PC-9 (cell line): ENCODE results near the gene TPCN2. TPM values are rescaled to one million over a fixed set of nuclear protein-coding genes. Genes with fewer than 3 reads are reported as not detected.

Experiments
- BruUV-seq: library from RNA; stranded (reverse); fragments of 400-500 nt; replicated peaks from 2 replicates; lab custom pipeline; 2021; lab: Mats Ljungman, UMichigan
- CTCF ChIA-PET: fragments of 300-600 bp; sonication (Branson Sonifier 250); formaldehyde crosslinking; loops from one replicate; lab custom pipeline; 2022; ENCODE audit warnings: antibody characterized with exemption; lab: Charles Lee
- POLR2A ChIA-PET: fragments of 300-600 bp; sonication (Branson Sonifier 250); formaldehyde crosslinking; loops from one replicate; lab custom pipeline; 2022; ENCODE audit warnings: antibody characterized with exemption; ENCODE audit not compliant: unreplicated experiment; lab: Charles Lee
- DNase-seq, 2 experiments: peaks; one replicate each; pipeline versions ENCODE4 v3.0.0 to v3.0.0-alpha.2; 2015 to 2022; ENCODE audit warnings: mixed read lengths in 1 of 2
- H2AFZ ChIP-seq: fragments of 200-600 bp; sonication (generic); 2 replicates; pipeline ENCODE4 v1.8.1; 2017; ENCODE audit warnings: antibody characterized with exemption
- H3F3A ChIP-seq: fragments of 200-600 bp; sonication (generic); 2 replicates; pipeline ENCODE4 v1.8.1; 2017; ENCODE audit warnings: antibody characterized with exemption, mild to moderate bottlenecking, low read depth; ENCODE audit not compliant: insufficient read depth
- H3K27ac ChIP-seq: fragments of 200-600 bp; sonication (generic); 2 replicates; pipeline ENCODE4 v1.6.1; 2016; ENCODE audit warnings: mixed run types
- H3K27me3 ChIP-seq: fragments of 200-600 bp; sonication (generic); 2 replicates; pipeline ENCODE4 v1.6.1; 2016; ENCODE audit warnings: low read depth, mixed run types; ENCODE audit not compliant: insufficient read depth
- H3K36me3 ChIP-seq: fragments of 200-600 bp; sonication (generic); 2 replicates; pipeline ENCODE4 v1.6.1; 2016; ENCODE audit warnings: low read depth, mixed run types
- H3K4me1 ChIP-seq: fragments of 200-600 bp; sonication (generic); replicated peaks from 2 replicates; pipeline ENCODE4 v1.6.1; 2016; ENCODE audit warnings: mixed run types; ENCODE audit not compliant: insufficient read depth
- H3K4me2 ChIP-seq: fragments of 200-600 bp; sonication (generic); 2 replicates; pipeline ENCODE4 v1.6.1; 2017; ENCODE audit warnings: mixed run types
- H3K4me3 ChIP-seq: fragments of 200-600 bp; sonication (generic); 2 replicates; pipeline ENCODE4 v1.6.1; 2016; ENCODE audit warnings: mixed run types
- H3K79me2 ChIP-seq: fragments of 200-600 bp; sonication (generic); 2 replicates; pipeline ENCODE4 v1.6.1; 2017; ENCODE audit warnings: low read depth, mixed run types
- H3K9me2 ChIP-seq: fragments of 200-600 bp; sonication (generic); 2 replicates; pipeline ENCODE4 v1.8.1; 2017; ENCODE audit warnings: mild to moderate bottlenecking; ENCODE audit not compliant: insufficient read depth
- H3K9me3 ChIP-seq: fragments of 200-600 bp; sonication (generic); 2 replicates; pipeline ENCODE4 v1.8.1; 2016; ENCODE audit warnings: low read depth; ENCODE audit not compliant: insufficient read depth
- H4K20me1 ChIP-seq: fragments of 200-600 bp; sonication (generic); 2 replicates; pipeline ENCODE4 v1.8.1; 2017; ENCODE audit not compliant: insufficient read depth
- EZH2 ChIP-seq: fragments of 200-600 bp; sonication (generic); IDR thresholded peaks from 2 replicates; pipeline ENCODE4 v1.8.0; 2017; ENCODE audit warnings: antibody characterized with exemption, low read depth
- intact Hi-C: fragments of 100-400 bp; cut with micrococcal nuclease; formaldehyde crosslinking; loops from one replicate; pipeline ENCODE4 v1.10.0; 2022; ENCODE audit not compliant: unreplicated experiment
- total RNA-seq: library from RNA; stranded (reverse); gene quantifications from 2 replicates; pipeline ENCODE4 v1.2.3, GENCODE V29; 2021
- TF ChIP-seq, protein P1 (sequence below): fragments of 200-600 bp; sonication (generic); conservative IDR thresholded peaks from 2 replicates; pipeline ENCODE4 v1.6.1; 2017; ENCODE audit warnings: mixed run types, antibody characterized with exemption, mild to moderate bottlenecking, moderate library complexity

Gene TPCN2
- total RNA-seq, 1 experiment from 2014 or later: 24.8 TPM

DNA sequence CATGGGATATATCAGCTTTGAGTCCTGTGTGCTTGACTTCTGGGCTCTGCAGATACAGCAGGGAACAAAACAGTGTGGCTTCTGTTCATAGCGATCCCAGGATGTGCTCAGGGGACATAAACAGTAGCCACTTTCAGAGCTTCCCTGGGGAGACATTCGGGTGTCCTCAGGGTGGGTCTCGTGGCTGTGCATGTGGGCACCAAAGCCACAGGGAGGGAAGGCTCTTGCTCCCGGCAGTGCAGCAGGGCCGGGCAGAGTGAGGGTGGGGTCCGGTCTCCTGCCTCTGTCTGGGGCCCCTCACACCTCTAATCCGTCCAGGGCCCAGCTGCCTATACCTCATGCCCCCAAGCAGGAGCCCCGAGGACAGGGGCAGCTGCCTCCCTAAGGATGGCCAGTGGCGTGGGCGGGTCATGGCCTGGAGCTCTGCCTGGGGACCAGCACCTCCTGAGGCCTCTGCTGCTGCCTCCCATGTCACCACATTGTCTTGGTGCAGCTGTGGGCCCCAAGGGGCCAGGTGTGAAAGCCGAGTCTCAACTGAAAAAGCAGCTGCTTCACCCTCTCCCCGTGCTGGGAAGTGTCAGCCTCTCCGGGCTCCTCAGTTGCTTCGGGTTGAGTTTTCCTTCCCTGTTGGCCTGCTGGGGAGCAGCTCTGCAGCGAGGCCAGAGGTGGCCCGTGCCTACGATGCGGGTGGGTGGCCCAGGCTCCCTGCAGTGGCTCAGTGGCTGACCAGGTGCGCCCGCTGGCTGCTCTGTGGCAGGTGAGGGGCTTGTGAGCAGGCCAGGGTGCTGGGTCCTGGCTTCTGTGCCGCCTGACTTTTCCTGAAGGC is 3.8 kb downstream of the TPCN2 start:
- H3K79me2 ChIP-seq: peaks cover 20% of the 10 kb centered on the region
- DNase-seq: no peak
- intact Hi-C loops: no loop called here
- H3K4me3 ChIP-seq: no peak overlapping the region
- peaks cover 9% of the 10 kb centered on the region for H4K20me1 ChIP-seq
- peaks cover 7% of the 10 kb centered on the region for H3K4me1 ChIP-seq
- no peak overlapping the region for H3K4me2 ChIP-seq
- no peaks in the 10 kb centered on the region for H3K9me3 ChIP-seq
- H3K27ac ChIP-seq: no peak overlapping the region
- H3F3A ChIP-seq: peaks cover 7% of the 10 kb centered on the region; the same call in 1 of the 2 replicates
- BruUV-seq: no TSS peak
- H3K9me2 ChIP-seq: no peaks in the 10 kb centered on the region
- no peak overlapping the region for H2AFZ ChIP-seq
- ChIA-PET POLR2A (no interaction called here), CTCF (no interaction called here)
- no peaks in the 10 kb centered on the region for H3K27me3 ChIP-seq
- TF ChIP-seq, protein P1, sequence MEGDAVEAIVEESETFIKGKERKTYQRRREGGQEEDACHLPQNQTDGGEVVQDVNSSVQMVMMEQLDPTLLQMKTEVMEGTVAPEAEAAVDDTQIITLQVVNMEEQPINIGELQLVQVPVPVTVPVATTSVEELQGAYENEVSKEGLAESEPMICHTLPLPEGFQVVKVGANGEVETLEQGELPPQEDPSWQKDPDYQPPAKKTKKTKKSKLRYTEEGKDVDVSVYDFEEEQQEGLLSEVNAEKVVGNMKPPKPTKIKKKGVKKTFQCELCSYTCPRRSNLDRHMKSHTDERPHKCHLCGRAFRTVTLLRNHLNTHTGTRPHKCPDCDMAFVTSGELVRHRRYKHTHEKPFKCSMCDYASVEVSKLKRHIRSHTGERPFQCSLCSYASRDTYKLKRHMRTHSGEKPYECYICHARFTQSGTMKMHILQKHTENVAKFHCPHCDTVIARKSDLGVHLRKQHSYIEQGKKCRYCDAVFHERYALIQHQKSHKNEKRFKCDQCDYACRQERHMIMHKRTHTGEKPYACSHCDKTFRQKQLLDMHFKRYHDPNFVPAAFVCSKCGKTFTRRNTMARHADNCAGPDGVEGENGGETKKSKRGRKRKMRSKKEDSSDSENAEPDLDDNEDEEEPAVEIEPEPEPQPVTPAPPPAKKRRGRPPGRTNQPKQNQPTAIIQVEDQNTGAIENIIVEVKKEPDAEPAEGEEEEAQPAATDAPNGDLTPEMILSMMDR: no peak
- no peak for TF ChIP-seq EZH2
- H3K36me3 ChIP-seq: no peaks in the 10 kb centered on the region

DNA sequence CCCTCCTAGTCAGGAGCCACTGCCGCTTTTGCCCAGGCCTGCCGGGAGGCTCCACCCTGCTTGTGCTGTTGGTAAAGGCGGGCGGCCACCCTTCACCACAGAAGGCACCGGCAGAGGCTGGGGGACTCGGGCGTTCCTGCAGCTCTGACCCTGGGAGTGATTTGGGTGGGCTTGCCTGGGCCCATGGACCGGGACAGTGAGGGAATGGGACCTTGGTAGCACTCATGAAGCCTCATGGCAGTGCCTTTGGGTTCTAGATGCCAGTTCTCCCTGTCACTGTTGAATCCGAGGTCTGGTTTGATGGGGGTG is 4.4 kb downstream of the TPCN2 start:
- CTCF ChIA-PET: no interaction called here
- Histone ChIP-seq H3K4me2 (no peak overlapping the region), H2AFZ (no peak overlapping the region), H3K4me3 (no peak overlapping the region), H3K9me2 (no peaks in the 10 kb centered on the region), H4K20me1 (peaks cover 9% of the 10 kb centered on the region), H3F3A (peaks cover 3% of the 10 kb centered on the region; the same call in 1 of the 2 replicates), H3K9me3 (no peaks in the 10 kb centered on the region), H3K27ac (no peak overlapping the region), H3K27me3 (no peaks in the 10 kb centered on the region), H3K36me3 (no peaks in the 10 kb centered on the region), H3K4me1 (peaks cover 7% of the 10 kb centered on the region), H3K79me2 (peaks cover 20% of the 10 kb centered on the region)
- no TSS peak for BruUV-seq
- intact Hi-C loops: no loop called here
- POLR2A ChIA-PET: no interaction called here
- TF ChIP-seq, protein P1: no peak
- no peak for TF ChIP-seq EZH2
- DNase-seq: no peak

DNA sequence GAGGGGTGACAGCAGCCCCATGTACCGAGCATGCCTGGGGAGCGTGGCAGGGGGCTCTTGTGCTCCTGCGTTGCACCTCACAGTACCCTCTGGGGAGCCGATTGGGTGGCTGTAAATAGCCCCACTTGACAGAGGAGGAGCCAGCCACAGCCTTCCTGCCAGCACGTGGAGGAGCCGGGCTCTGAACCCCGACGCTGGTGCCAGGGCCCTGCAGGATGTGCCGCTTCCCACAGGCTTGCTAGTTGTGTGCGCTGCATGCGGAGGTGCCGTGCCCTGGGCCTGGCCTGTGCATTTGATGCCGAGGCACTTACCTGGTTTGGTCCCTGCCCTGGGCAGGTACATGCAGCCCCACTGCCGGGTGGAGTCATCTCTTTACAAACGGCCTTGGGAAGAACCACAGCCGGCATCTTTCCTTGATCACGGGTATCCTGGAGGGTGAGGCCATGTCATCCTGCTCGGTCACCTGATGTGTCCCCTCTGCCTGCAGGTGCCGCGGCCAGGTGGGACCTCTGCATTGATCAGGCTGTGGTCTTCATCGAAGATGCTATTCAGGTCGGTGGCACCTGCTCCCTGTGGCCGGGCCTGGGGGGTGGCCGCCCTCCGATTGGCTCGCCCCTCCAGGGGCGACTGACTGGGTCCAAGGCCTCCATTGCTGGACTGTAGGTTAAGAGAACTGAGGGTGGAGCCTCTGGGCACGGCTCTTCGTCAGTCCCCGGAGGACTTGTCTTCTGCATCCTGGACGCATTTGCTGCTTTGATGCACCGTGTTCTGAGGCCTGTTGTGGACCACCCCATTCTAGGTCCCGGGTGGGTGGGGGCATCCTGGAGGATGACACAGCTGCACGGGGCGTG is 5.0 kb downstream of the TPCN2 start:
- no peaks in the 10 kb centered on the region for H3K9me2 ChIP-seq
- H3K27ac ChIP-seq: no peak overlapping the region
- H3K4me3 ChIP-seq: no peak overlapping the region
- H3K27me3 ChIP-seq: no peaks in the 10 kb centered on the region
- intact Hi-C loops: no loop called here
- no TSS peak for BruUV-seq
- POLR2A ChIA-PET: no interaction called here
- H3K79me2 ChIP-seq: peaks cover 20% of the 10 kb centered on the region
- H3K4me1 ChIP-seq: peaks cover 7% of the 10 kb centered on the region
- CTCF ChIA-PET: no interaction called here
- TF ChIP-seq, protein P1: no peak
- no peak for TF ChIP-seq EZH2
- H3K4me2 ChIP-seq: no peak overlapping the region
- no peaks in the 10 kb centered on the region for H3F3A ChIP-seq
- no peak overlapping the region for H2AFZ ChIP-seq
- H3K9me3 ChIP-seq: no peaks in the 10 kb centered on the region
- H4K20me1 ChIP-seq: peaks cover 9% of the 10 kb centered on the region
- no peak for DNase-seq
- no peaks in the 10 kb centered on the region for H3K36me3 ChIP-seq
